ENCODE measurements around the gene PHLDA2.

Gene PHLDA2

GRCh38 chr11:2975594-2975993 lies 46.4 kb upstream of the PHLDA2 start:
- TF ChIP-seq CTCF (conservative IDR thresholded peaks at IDR 0.05; ENCODE audit: low read length) = peak; percentile 64
- no peak for TF ChIP-seq EZH2phosphoT487 (IDR thresholded peaks at IDR 0.05; ENCODE audit: borderline replicate concordance)
- Histone ChIP-seq H3K4me3 (ENCODE audit: low read length, poor library complexity, severe bottlenecking) (no peak overlapping the region), H3K9me2 (replicated peaks; ENCODE audit: low read depth, low read length) (no peaks in the 10 kb centered on the region), H3K9ac (ENCODE audit: low read depth, low read length, poor library complexity, severe bottlenecking) (no peak overlapping the region), H3K79me2 (ENCODE audit: insufficient read depth, low read length) (peaks cover 78% of the 10 kb centered on the region), H3K36me3 (ENCODE audit: insufficient read depth, low read length) (peaks cover 84% of the 10 kb centered on the region), H4K20me1 (ENCODE audit: insufficient read depth, low read length, poor library complexity, severe bottlenecking) (peaks cover 82% of the 10 kb centered on the region), H2AFZ (ENCODE audit: low read length) (no peak overlapping the region), H3K27me3 (ENCODE audit: insufficient read depth, low read length, poor library complexity, severe bottlenecking) (no peaks in the 10 kb centered on the region), H3K9me3 (ENCODE audit: insufficient read depth, low read depth, low read length) (no peaks in the 10 kb centered on the region), H3F3A (ENCODE audit: low read depth) (no peaks in the 10 kb centered on the region), H3K4me2 (ENCODE audit: low read depth, low read length, poor library complexity, severe bottlenecking) (no peak overlapping the region), H3K4me1 (ENCODE audit: insufficient read depth, low read length, poor library complexity, severe bottlenecking) (no peaks in the 10 kb centered on the region)

GRCh38 chr11:2974272-2974671 lies 45.1 kb upstream of the PHLDA2 start:
- Histone ChIP-seq H3K9ac (ENCODE audit: low read depth, low read length, poor library complexity, severe bottlenecking) (no peak overlapping the region), H3K79me2 (ENCODE audit: insufficient read depth, low read length) (peaks cover 75% of the 10 kb centered on the region), H4K20me1 (ENCODE audit: insufficient read depth, low read length, poor library complexity, severe bottlenecking) (peaks cover 68% of the 10 kb centered on the region), H3K27me3 (ENCODE audit: insufficient read depth, low read length, poor library complexity, severe bottlenecking) (no peaks in the 10 kb centered on the region), H3K9me2 (replicated peaks; ENCODE audit: low read depth, low read length) (no peaks in the 10 kb centered on the region), H3F3A (ENCODE audit: low read depth) (no peaks in the 10 kb centered on the region), H2AFZ (ENCODE audit: low read length) (no peak overlapping the region), H3K9me3 (ENCODE audit: insufficient read depth, low read depth, low read length) (no peaks in the 10 kb centered on the region), H3K4me1 (ENCODE audit: insufficient read depth, low read length, poor library complexity, severe bottlenecking) (no peaks in the 10 kb centered on the region), H3K4me2 (ENCODE audit: low read depth, low read length, poor library complexity, severe bottlenecking) (no peak overlapping the region), H3K36me3 (ENCODE audit: insufficient read depth, low read length) (peaks cover 97% of the 10 kb centered on the region), H3K4me3 (ENCODE audit: low read length, poor library complexity, severe bottlenecking) (no peak overlapping the region)
- TF ChIP-seq CTCF (conservative IDR thresholded peaks at IDR 0.05; ENCODE audit: low read length) = no peak
- TF ChIP-seq EZH2phosphoT487 (IDR thresholded peaks at IDR 0.05; ENCODE audit: borderline replicate concordance) = no peak

- H4K20me1 ChIP-seq (ENCODE audit: insufficient read depth, low read length, poor library complexity, severe bottlenecking) = peaks cover 32% of the 10 kb centered on the region
- no peaks in the 10 kb centered on the region for H3F3A ChIP-seq (ENCODE audit: low read depth)
- H3K4me2 ChIP-seq (ENCODE audit: low read depth, low read length, poor library complexity, severe bottlenecking) = no peak overlapping the region
- H3K9ac ChIP-seq (ENCODE audit: low read depth, low read length, poor library complexity, severe bottlenecking) = no peak overlapping the region
- H3K36me3 ChIP-seq (ENCODE audit: insufficient read depth, low read length) = peaks cover 98% of the 10 kb centered on the region
- no peaks in the 10 kb centered on the region for H3K9me2 ChIP-seq (replicated peaks; ENCODE audit: low read depth, low read length)
- H2AFZ ChIP-seq (ENCODE audit: low read length) = no peak overlapping the region
- peaks cover 62% of the 10 kb centered on the region; the same call in 1 of the 2 replicates for H3K79me2 ChIP-seq (ENCODE audit: insufficient read depth, low read length)
- no peaks in the 10 kb centered on the region for H3K9me3 ChIP-seq (ENCODE audit: insufficient read depth, low read depth, low read length)
- H3K4me3 ChIP-seq (ENCODE audit: low read length, poor library complexity, severe bottlenecking) = no peak overlapping the region
- no peak for TF ChIP-seq EZH2phosphoT487 (IDR thresholded peaks at IDR 0.05; ENCODE audit: borderline replicate concordance)
- no peak for TF ChIP-seq CTCF (conservative IDR thresholded peaks at IDR 0.05; ENCODE audit: low read length)
- H3K4me1 ChIP-seq (ENCODE audit: insufficient read depth, low read length, poor library complexity, severe bottlenecking) = no peaks in the 10 kb centered on the region
- H3K27me3 ChIP-seq (ENCODE audit: insufficient read depth, low read length, poor library complexity, severe bottlenecking) = no peaks in the 10 kb centered on the region
Observed at GRCh38 chr11:2968341-2968900, 39.2 kb upstream of the PHLDA2 start.

All from Loucy (cell line).